ENCODE results near the gene HAPSTR1.
"Not testable (repeated sequence)": the region's sequence is repeated elsewhere in the genome, so short reads cannot be mapped to it uniquely, and the experiment has no call there.

HAPSTR1 gene

DNA sequence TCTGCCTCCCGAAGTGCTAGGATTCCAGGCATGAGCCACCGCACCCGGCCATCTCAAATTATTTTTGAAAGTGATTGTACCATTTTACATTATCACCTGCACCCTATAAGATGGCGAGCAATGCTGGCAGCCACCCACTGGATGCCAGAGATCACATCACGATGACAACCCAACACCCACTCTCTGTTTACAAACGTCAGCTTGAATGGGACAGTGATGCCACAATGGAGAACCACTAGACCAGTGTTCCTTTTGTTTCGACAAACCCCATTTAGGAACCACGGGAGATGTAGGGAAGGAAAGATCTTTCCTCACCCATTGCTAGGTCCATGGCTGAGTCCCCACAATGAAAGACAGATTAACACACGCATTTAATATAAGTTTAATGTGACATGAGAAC, 20.1 kb upstream of the HAPSTR1 start:
- no peak for DNase-seq (ENCODE audit: low read depth, low spot score)

DNA sequence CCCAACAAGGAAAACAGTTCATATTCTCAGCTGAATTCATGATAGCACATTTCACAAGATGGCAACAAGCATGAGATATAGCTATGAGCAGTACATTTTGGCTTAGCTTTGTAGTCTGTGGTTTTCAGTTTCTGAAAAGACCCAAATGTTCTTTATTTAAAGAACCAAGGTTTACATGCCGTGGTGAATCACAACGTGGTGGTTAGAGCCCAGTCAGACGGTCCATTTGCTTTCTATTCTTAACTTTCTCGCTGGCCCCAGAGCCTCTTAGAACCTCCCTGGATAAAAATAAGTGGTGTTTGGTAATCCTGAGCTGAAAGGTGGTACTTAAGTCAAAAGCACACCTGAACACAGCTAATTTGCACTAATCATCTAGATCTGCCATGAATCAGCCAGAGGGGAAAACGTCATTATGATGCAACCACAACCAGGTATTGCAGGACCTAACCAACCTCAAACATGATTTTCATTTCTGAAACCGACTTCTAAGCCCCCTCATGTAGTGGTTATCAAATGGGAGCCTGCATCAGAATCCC, 18.6 kb upstream of the HAPSTR1 start:
- no peak for DNase-seq (ENCODE audit: low read depth, low spot score)

DNA sequence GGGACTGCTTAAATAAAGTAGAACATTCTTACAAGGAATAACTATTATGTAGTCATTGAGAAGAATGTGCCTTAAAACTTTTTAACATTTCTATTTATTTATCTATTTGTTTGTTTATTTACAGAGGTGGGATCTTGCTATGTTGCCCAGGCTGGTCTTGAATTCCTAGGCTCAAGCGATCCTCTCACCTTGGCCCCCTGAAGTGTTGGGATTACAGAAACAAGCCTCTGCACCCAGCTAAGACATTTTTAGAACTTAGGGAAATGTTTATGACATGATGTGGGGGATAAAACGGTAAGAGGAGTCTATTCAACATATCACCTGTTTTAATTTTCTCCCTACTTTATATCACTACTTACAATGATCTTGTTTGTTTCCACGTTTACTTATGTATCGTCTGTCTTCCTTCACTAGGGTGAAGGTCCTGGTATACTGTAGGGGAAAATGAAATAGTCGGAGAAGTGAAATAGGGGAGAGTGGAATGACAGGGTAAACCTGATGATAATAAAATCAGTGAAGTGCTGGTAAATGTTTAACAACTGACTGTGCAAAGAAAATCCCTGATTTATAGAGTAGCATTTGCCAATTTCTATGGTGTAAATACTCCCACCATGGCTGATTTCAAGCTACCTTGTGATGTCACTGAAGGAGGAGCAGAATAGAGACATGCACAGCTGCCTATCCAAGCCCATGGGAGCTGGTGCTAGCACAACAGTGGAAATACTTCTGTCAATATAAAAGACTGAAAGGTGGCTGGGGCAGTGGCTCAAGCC, 16.0 kb upstream of the HAPSTR1 start:
- no peak for DNase-seq (ENCODE audit: low read depth, low spot score)

DNA sequence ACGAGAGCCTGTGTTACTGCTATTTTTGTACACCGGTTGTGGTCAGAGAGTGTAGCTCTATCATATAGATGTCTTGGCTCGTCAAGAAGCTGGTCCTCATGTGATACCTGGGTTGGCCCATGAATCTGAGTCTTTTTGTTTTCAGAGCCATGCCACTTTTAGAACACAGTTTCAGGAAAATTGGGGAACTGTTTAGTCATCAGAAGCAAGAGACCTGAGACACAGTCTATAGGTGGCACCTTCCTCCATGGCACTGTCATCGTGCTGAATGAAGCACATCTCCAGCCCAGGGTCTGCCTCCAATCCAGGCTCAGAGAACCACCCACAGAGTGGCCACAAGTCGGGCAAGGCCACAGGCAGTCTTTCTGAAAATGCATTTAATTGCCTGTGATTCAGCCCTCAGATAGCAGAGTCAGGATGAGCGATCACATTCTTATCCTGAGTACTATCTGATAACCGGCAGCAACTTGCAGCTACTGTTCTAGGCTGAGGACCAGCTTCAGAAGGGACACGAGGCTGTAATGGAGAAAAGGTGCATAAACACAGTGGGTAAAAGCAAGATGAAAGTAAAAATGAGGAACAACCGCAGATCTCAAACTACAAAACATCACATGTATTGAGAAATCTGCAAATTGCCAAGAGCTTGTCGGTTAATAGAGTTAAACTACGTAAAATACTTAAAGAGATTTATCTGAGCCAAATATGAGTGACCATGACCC, 14.2 kb upstream of the HAPSTR1 start:
- no peak for DNase-seq (ENCODE audit: low read depth, low spot score)

DNA sequence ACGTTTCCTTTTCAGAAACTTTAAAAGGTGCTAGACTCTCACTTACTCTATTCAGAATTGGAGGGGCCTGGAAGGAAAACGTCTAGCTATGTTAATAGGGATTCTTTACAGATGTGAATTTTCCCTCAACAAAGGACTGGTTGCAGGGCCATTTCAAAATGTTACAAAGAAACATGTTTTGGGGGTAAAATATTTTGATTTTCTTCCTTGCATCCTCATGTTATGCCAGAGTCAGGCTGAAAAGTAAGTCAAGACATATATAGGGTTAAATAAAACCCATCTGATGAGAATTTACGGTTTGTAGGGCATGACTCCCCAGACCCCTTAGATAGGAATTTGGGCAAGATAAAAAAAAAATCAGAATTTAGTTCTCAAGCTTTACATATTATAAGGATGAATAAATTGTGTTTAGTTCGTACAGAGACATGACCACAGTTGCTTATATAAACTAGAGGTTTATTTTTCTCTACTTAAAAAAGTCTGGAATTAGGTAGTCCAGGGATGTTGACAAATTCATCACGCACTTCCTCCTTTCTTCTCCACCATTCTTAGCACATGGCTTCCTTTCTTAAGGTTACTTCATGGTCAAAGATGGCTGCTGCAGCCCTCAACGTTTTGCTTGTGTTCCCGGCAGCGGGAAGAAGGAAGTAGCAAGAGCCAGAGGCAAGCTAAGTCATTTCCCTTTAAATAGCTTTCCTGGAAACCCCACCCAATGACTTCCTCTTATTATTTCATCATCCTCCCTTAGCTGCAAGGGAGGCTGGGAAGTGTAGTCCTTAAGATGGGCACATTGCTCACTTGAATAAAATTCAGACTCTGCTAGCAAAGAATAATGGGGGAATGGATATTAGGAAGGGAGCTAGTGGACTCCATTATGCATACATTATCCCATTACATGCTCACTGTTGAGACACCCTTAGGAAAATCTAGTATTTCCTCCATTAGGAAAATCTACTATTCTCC, 12.7 kb upstream of the HAPSTR1 start:
- not testable (repeated sequence) for DNase-seq (ENCODE audit: low read depth, low spot score)

DNA sequence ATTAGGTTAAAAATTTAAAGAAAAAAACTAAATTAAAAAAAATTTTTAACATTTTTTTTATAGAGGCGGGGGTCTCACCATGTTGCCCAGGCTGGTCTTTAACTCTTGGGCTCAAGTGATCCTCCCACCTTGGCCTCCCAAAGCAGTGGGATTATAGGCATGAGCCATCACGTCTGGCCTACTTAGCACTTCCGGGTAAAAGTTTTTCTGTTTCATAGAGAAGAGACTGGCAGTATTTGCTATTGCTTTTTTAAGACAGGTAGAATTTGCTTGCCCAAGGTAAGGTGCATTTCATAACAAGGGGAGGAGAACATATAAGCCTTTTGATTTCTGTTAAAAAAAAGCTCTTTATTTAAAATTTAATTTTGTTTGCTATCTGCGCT, 12.0 kb upstream of the HAPSTR1 start:
- DNase-seq (ENCODE audit: low read depth, low spot score): no peak

DNA sequence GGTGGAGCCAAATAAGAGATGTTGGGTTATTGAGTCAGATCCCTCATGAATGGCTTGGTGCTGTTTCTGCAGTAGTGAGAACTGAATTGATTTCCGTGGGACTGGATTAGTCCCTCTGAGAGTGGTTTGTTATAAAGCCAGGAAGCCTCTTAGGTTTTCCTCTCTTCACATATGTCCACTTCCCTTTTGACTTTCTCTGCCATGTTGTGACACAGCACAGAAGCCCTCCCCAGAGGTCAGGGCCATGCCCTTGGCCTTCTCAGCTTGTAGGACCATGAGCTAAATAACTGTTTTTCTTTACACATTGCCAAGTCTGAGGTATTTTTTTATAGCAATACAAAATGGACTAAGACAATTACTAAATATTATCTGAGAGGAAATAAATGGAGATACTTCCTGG, 10.3 kb upstream of the HAPSTR1 start:
- no peak for DNase-seq (ENCODE audit: low read depth, low spot score)

DNA sequence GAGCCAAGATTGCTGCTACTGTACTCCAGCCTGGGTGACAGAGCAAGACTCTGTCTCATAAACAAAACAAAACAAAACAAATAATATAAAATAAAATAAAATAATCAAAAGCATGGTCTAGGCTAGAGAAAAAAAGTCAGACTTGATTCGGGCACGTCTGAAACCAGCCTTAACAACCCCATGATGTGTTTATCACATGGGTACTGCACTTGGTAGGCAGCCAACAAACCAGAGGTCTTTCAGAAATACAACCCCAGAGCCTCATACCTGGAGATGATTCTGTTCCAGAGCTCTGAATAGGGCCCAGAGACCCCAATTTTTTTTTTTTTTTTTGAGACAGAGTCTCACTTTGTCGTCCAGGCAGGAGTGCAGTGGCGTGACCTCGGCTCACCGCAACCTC, 9.6 kb upstream of the HAPSTR1 start:
- DNase-seq (ENCODE audit: low read depth, low spot score): no peak

DNA sequence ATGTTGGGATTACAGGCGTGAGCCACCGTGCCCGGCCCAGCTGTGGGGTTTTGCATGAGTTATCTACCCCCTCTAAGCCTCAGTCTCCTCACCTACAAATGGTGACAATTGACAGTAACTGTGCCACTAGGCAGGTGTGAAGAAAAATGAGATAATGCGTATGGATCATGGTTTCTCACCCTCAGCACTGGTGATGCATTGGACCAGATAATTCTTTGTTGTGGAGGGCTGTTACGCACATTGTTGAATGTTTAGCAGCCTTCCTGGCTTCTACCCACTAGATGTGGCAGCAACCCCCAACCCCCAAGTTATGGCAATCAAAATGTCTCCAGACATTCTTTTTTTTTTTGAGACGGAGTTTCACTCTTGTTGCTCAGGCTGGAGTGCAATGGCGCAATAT, 9.0 kb upstream of the HAPSTR1 start:
- DNase-seq (ENCODE audit: low read depth, low spot score): no peak

DNA sequence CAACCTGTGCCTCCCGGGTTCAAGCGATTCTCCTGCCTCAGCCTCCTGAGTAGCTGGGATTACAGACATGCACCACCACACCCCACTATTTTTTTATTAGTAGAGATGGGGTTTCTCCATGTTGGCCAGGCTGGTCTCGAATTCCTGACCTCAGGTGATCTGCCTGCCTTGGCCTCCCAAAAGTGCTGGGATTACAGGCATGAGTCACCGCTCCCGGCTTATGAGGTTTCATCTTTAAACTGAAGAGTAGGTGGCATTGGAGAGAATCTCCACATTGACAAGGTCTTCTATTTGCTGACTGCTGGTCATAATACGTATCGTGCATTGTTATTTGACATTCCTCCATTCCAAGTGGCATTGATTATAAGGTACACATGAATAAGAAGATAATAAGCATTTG, 3.7 kb upstream of the HAPSTR1 start:
- DNase-seq (ENCODE audit: low read depth, low spot score): not testable (repeated sequence)

DNA sequence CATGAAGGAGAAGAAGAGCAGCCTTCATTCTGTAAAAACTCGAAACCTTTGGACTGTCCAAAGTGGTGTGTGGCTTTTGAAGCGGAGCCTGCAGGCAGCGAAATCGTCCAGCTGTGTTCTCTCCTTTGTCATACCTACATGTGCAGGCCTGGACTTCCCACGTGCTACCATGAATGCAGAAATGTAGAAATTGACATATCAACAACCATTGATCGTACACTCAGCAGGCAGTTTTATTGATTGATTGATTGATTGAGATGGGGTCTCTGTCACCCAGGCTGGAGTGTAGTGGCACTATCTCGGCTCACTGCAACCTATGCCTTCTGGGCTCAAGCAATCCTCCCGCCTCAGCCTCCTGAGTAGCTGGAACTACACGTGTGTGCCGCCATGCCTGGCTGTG, 2.6 kb upstream of the HAPSTR1 start:
- DNase-seq (ENCODE audit: low read depth, low spot score): no peak

DNA sequence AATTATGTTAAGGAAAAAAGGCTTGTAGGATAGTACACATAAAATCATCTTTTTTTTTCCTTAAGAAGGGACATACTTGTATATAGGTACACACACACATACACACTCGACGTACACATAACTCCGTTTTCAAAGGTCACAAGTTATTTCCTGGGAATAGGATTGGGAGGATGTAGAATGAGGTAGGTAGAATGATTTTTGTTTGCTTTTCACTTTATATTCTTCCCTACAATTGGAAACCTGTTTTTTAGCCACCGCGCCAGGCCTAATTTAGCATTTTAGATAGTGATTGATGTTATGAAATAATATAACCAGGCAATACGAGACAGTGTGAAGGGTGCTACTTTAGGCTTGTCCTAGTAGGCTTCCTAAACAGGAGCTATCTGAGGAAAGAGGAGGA, 1.8 kb upstream of the HAPSTR1 start:
- DNase-seq (ENCODE audit: low read depth, low spot score): no peak

DNA sequence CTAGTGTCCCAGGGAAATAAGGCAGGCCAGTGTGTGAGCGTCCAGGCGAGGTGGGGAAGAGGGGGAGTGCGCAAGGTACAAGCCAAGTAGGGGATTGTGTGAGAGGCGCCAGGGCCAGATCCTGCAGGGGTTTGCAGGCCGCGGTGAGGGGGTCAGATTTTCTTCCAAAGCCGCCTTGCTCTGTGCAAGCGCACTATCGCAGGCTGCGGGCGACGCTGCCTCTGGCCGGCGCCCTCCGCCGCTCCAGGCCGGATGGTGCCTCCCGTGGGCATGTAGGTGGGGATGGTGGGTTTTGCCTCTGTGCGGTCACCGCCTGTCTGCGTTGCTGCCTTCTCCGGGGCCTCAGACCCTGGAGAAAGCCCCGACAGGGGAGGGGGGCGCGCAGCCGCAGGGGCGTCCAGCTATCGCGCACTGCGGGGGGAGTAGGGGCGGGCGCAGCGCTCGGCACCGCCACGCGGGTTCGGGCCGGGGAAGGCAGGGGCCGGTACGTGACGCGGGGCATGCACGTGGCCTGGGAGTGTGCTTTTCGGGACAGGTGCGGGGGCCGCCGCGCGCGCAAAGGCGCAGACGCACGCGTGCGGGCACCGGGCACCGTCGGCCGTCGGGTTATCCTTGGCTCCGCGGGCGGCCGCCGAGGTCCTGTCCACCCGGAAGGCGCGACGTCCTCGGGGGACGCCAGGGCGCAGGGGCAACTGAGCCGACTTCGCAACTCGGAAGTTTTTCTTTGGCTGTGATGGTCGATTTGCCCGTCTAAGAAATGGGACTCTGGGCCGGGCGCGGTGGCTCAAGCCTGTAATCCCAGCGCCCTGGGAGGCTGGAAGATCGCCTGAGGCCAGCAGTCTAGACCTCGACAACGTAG, 1.1 kb upstream of the HAPSTR1 start:
- no peak for DNase-seq (ENCODE audit: low read depth, low spot score)

DNA sequence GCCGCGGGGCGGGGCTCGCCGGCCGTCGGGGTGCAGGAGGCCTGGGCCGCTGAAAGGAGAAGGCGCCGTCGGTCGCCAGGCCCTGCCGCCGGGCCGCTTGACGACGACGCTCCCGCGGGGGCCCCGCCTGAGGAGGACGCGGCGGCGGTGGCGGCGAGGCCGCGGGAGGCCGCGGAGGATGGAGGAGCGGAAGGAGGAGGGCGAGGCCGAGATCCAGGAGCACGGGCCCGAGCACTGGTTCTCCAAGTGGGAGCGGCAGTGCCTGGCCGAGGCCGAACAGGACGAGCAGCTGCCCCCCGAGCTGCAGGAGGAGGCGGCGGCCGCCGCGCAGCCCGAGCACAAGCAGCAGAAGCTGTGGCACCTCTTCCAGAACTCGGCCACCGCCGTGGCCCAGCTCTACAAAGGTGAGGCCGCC, 430 bp downstream of the HAPSTR1 start:
- peak; percentile 8 for DNase-seq (ENCODE audit: low read depth, low spot score)

DNA sequence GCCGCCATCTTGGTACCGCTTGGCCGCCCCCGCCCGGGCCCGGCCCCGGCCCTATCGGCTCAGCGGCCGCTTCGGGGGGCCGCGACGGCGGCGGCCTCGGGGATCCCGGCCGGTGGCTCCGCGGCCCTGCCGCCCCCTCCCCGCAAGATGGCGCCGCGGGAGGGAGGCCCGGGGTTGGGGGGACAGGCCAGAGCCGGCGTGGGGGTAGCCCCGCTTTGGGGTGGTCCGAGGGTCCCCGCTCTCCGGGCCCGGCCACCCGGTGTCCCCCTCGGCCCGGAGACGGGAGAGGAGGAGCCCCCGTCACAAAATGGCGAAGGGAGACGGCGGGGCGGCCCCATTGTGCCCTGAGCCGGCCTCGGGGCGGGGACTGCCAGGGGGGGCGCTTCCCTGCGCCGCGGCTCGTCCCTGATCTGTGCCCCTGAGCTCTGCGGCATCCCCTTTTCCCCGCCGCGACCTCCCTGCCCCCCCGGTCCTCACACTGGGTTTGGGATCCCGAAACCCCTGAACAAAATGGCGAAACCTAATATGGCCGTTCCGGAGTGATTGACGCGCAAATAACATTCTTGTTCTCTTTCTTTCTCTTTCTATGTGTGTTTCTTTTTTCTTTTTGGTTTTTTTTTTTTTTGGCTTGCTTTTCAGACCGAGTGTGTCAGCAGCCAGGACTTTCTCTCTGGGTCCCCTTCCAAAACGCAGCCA, 986 bp downstream of the HAPSTR1 start:
- DNase-seq (ENCODE audit: low read depth, low spot score): peak; percentile 31

DNA sequence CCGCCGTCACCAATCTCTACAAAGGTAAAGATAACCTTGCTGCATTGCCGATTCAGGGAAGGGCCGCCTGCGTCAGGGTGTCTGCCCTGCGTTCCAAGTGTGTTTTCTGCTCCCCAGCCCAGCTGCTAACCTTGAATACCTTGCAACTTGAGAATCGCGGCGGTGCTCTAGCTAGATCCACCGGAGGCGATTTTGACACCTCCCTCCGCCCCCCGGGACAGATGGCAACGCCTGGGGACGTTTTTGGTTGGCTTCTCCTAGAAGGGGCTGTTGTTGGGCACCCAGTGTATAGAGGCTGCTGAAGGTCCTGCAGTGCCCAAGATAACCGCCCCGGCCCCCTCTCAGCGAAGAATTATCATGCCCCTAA, 1.5 kb downstream of the HAPSTR1 start:
- no peak for DNase-seq (ENCODE audit: low read depth, low spot score)

DNA sequence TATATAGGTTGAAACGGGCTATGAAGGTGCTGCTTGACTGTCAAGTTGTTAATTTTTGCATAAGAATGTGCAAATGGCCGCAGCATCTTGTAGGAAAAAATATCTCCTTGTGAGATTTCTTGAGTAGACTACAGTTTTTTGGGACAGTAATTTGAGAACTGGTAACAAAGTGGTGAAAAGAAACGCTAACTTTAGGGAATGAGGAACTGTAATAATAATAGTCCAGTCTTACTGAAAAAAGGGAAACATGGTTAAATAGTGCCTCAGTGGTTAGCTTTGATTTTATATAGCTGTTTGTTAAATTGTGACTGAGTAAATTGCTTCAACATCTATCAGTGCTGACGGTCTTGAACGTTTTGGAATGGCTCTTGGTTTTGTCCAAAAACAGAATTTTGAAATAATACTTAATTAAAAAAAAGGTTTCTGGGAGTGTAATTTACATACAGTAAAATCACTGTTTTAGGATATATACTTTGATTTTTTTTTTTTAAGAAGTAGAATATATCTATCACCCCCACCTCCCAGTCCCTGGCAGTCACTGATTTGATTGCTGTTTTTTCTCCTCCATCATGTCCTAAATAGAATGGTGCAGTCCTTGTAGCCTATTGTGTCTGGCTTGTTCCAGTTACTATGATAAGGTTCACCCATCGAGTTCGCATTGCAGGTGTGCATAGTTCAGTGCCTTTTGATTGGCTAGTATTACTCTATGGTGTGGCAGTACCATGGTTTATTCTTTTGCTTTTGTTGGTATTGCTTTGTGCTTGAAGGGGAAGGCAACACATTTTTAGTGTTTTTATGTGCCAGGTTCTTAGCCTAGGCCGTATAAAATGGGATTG, 2.8 kb downstream of the HAPSTR1 start:
- no peak for DNase-seq (ENCODE audit: low read depth, low spot score)

DNA sequence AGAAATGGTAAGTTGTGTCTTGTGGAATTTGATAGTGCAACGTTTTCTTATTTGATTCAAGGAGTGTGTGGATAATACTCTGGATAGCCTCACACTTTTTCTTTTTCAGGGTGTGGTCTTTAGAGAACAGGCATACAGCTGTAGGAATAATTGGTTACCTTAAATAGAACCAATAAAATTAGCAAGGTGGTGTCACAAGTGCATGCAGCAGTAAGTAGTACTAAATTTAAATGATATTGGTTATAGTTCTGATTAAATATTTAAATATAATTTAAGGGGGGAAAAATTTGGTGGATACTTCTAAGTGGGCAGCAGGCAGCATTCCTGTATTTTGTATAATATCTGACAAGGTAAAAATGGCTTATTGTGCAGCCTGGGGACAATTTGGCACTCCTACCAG, 3.7 kb downstream of the HAPSTR1 start:
- DNase-seq (ENCODE audit: low read depth, low spot score): no peak

DNA sequence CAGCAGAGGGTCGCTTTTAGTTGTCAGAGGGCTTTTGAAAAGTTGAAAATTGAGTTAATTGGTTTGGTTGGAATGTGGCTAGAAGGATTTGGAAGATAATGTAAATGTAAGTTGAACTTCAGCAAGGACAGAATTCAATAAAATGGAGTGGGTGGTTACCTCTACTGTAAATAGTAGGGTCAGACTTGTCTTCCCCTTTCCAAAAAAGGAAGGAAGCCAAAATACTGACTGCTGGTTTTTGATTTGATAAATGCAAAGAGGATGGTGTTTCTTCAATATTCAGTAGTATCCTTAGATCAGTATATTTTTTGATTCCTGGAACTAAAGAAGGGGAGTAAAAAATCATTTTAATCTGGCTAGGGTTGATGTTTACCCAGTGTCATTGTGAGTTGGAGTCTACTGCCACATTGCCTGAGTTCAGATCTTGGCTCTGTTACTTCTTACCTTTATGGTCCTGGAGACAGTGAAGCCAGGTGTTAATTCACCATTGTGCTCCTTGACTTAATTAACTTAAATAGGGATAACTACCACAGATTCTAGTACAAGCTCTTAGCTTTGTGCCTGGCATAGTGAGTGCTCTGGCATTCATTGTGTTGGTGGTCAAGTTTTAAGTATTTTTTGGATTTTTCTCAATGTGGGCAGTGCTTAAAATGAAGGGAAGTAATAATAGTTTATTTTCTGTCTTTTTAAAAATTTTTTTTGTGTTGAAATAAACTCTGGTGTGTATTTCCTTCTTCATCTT, 4.4 kb downstream of the HAPSTR1 start:
- no peak for DNase-seq (ENCODE audit: low read depth, low spot score)
